ENCODE measurements around the gene KCNH2. TPM values are rescaled to one million over a fixed set of nuclear protein-coding genes. Genes with fewer than 3 reads are reported as not detected.

KCNH2 gene
- polyA plus RNA-seq, 3 donors = not detected

DNA sequence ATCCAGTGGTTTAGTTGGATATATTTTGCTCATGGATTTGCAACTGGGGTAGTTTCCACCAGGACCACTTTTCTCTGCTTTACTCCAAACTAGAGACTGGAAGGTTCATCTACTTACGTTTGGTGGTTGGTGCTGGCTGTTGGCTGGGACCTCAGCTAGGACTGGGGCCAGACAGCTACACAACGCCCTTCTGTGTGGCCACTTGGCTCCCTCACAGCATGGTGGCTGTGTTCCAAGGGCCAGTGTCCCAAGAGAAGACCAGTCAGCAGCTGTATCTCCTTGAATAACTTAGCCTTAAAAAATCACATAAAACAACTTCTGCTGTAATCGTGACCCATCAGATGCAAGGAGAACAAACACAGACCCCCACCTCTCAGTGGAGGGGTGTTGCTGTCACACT, 4.2 kb upstream of the KCNH2 start:
- Mint-ChIP-seq H3K27ac (no peak overlapping the region), H3K27me3 (ENCODE audit: low read depth in 3 of 3) (peaks cover 60 to 81% (median 61%) of the 10 kb centered on the region in 3 donors), H3K4me1 (peaks cover 12% of the 10 kb centered on the region), H3K9me3 (peaks cover 0 to 12% (median 4%) of the 10 kb centered on the region in 7 donors), H3K36me3 (peaks cover 0 to under 1% of the 10 kb centered on the region in 2 donors), H3K4me3 (peak overlapping the region in 1 of 2 donors; percentile 47)
- TF ChIP-seq, protein P1, sequence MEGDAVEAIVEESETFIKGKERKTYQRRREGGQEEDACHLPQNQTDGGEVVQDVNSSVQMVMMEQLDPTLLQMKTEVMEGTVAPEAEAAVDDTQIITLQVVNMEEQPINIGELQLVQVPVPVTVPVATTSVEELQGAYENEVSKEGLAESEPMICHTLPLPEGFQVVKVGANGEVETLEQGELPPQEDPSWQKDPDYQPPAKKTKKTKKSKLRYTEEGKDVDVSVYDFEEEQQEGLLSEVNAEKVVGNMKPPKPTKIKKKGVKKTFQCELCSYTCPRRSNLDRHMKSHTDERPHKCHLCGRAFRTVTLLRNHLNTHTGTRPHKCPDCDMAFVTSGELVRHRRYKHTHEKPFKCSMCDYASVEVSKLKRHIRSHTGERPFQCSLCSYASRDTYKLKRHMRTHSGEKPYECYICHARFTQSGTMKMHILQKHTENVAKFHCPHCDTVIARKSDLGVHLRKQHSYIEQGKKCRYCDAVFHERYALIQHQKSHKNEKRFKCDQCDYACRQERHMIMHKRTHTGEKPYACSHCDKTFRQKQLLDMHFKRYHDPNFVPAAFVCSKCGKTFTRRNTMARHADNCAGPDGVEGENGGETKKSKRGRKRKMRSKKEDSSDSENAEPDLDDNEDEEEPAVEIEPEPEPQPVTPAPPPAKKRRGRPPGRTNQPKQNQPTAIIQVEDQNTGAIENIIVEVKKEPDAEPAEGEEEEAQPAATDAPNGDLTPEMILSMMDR (IDR thresholded peaks at IDR 0.05) = no peak
- intact Hi-C loops (cut with micrococcal nuclease) = loop anchor here in 1 of 2 donors (10.0 kb wide), 1 partner anchor 198 kb away; no protein-coding TSS in a partner anchor
- H3K4me1 ChIP-seq (ENCODE audit: control insufficient read depth in 1 of 2, insufficient read depth in 2 of 2, low read length in 2 of 2) = no peaks in the 10 kb centered on the region
- no peak for DNase-seq
- no peak overlapping the region for H3K9ac ChIP-seq (ENCODE audit: insufficient read depth, low read length, poor library complexity, severe bottlenecking)
- no peaks in the 10 kb centered on the region for H3K36me3 ChIP-seq (replicated peaks in 1 of 2; ENCODE audit: control insufficient read depth in 1 of 2, insufficient read depth in 2 of 2, low read length in 2 of 2)
- no peaks in the 10 kb centered on the region for H4K20me1 ChIP-seq (ENCODE audit: insufficient read depth, low read length)
- H3K4me3 ChIP-seq (replicated peaks in 1 of 3; ENCODE audit: low read depth in 2 of 3, low read length in 3 of 3) = no peak overlapping the region
- H3K4me2 ChIP-seq (replicated peaks; ENCODE audit: extremely low read depth, low read length, poor library complexity, severe bottlenecking) = no peak overlapping the region
- 43% methylated on average over 1 of the region's 3 CpGs for WGBS (ENCODE audit: insufficient coverage)
- peaks cover 32 to 71% of the 10 kb centered on the region in 2 donors for H3K27me3 ChIP-seq (ENCODE audit: control insufficient read depth in 2 of 2, insufficient read depth in 2 of 2, low read length in 2 of 2)
- no peak overlapping the region for H3K27ac ChIP-seq (ENCODE audit: low read depth in 1 of 2, low read length in 2 of 2)
- no peak overlapping the region for H2AFZ ChIP-seq (ENCODE audit: insufficient read depth, low read depth, low read length, poor library complexity, severe bottlenecking)
- no peaks in the 10 kb centered on the region for H3K79me2 ChIP-seq (ENCODE audit: insufficient read depth, low read length)
- peaks cover 0 to 15% of the 10 kb centered on the region in 2 donors for H3K9me3 ChIP-seq (replicated peaks in 1 of 2; ENCODE audit: control insufficient read depth in 1 of 2, insufficient read depth in 1 of 2, low read length in 2 of 2)

DNA sequence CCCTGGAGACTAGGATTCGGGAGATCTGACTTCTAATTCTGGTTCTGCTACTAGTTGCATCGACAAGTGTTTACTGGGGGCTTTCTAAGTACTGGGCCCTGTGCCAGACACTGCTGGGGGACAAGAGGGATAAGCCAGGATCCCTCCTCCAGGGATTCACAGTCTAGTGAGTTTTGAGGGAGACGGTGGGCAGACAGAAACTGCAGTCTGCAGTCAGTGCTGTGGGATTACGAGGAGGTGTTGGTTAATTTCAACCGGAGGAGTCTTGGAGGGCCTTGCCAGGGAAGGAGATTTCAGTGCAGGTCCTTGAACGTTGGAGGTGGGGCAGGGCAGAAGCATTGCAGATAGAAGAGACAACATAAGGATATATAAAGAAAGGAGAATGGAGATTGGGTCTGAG, 3.5 kb upstream of the KCNH2 start:
- H3K4me1 Mint-ChIP-seq = peaks cover 15% of the 10 kb centered on the region
- WGBS (ENCODE audit: insufficient coverage) = 89% methylated on average over 5 of the region's 6 CpGs

More for the DNA sequence above, 3.5 kb upstream of the KCNH2 start:
- Histone ChIP-seq H3K79me2 (ENCODE audit: insufficient read depth, low read length) (no peaks in the 10 kb centered on the region), H3K27me3 (ENCODE audit: control insufficient read depth in 2 of 2, insufficient read depth in 2 of 2, low read length in 2 of 2) (peaks cover 39 to 75% of the 10 kb centered on the region in 2 donors), H4K20me1 (ENCODE audit: insufficient read depth, low read length) (no peaks in the 10 kb centered on the region), H3K9me3 (replicated peaks in 1 of 2; ENCODE audit: control insufficient read depth in 1 of 2, insufficient read depth in 1 of 2, low read length in 2 of 2) (peaks cover 0 to 22% of the 10 kb centered on the region in 2 donors), H3K27ac (ENCODE audit: low read depth in 1 of 2, low read length in 2 of 2) (no peak overlapping the region), H3K9ac (ENCODE audit: insufficient read depth, low read length, poor library complexity, severe bottlenecking) (no peak overlapping the region), H3K36me3 (replicated peaks in 1 of 2; ENCODE audit: control insufficient read depth in 1 of 2, insufficient read depth in 2 of 2, low read length in 2 of 2) (no peaks in the 10 kb centered on the region), H2AFZ (ENCODE audit: insufficient read depth, low read depth, low read length, poor library complexity, severe bottlenecking) (no peak overlapping the region), H3K4me1 (ENCODE audit: control insufficient read depth in 1 of 2, insufficient read depth in 2 of 2, low read length in 2 of 2) (no peaks in the 10 kb centered on the region), H3K4me3 (replicated peaks in 1 of 3; ENCODE audit: low read depth in 2 of 3, low read length in 3 of 3) (no peak overlapping the region), H3K4me2 (replicated peaks; ENCODE audit: extremely low read depth, low read length, poor library complexity, severe bottlenecking) (no peak overlapping the region)
- Mint-ChIP-seq H3K9me3 (peaks cover 0 to 15% (median 7%) of the 10 kb centered on the region in 7 donors), H3K27me3 (ENCODE audit: low read depth in 3 of 3) (peaks cover 63 to 81% (median 65%) of the 10 kb centered on the region in 3 donors), H3K27ac (no peak overlapping the region), H3K4me3 (peak overlapping the region in 1 of 2 donors; percentile 61), H3K36me3 (peaks cover 0 to 4% of the 10 kb centered on the region in 2 donors)
- intact Hi-C loops (cut with micrococcal nuclease) = loop anchor here in 1 of 2 donors (10.0 kb wide), 1 partner anchor 197 kb away; no protein-coding TSS in a partner anchor
- no peak for DNase-seq
- TF ChIP-seq, protein P1 (IDR thresholded peaks at IDR 0.05) = no peak
